ENCODE measurements around the gene TTC4.
A peak's percentile ranks its signal among the peaks of the same experiment; 100 is the strongest.
"Not testable (repeated sequence)": the region's sequence is repeated elsewhere in the genome, so short reads cannot be mapped to it uniquely, and the experiment has no call there.

TTC4 gene

DNA sequence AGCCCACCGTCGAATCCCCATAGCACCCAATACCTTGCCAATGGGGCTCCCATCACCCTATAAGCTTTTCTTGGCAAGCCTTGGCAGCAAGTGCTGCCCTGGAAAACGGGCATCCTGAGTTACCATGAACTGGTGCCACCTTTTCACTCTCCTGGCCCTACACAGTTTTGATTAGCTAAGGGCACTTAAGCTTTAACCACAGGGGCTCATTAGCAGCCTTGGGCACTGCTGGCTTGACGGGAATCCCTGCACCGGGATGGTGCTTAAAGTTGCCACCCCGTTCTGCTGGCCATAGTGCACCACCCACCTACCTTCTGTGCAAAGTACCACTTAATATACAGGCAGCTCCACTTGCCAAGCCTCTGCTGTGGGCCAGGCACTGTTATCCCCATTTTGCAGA is 34.9 kb downstream of the TTC4 start:
- no peak for DNase-seq

DNA sequence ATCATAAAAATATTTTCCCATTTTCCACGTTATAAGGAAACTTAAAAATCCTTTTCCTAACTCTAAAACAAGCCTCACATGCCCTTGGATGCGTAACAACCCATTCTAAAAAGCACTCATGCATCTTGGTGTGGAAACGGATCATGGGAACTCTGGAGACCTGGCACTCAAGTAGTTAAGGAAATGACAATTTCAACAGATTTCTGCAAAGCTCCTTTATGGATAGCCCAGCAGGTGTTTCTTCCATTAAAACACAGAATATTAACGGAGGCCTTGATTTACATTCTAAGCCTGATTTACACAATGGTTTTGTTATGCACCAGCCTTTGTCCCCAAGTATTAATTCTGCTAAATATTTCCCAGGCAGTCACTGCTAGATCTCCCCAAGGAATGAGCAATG is 35.8 kb downstream of the TTC4 start:
- DNase-seq = no peak

DNA sequence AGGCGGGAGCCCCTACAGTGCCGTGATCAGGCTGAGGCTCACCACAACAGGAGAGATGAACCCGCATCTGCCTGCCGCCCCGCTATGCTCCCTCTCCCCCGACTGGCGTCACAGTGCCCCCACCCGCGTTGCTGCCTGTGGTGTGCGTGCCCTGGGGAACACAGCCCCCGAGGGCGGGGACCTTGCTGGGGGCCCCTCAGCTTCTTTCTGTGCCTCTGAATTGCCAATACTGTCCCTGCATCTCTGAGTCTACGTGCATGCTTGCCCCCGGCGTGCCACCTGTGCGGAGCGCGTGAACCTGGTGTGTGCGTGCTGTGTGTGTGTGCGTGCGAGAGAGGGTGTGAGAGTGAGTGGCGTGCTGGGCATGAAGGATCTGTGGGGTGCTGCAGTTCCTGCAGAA is 38.4 kb downstream of the TTC4 start:
- no peak for DNase-seq

DNA sequence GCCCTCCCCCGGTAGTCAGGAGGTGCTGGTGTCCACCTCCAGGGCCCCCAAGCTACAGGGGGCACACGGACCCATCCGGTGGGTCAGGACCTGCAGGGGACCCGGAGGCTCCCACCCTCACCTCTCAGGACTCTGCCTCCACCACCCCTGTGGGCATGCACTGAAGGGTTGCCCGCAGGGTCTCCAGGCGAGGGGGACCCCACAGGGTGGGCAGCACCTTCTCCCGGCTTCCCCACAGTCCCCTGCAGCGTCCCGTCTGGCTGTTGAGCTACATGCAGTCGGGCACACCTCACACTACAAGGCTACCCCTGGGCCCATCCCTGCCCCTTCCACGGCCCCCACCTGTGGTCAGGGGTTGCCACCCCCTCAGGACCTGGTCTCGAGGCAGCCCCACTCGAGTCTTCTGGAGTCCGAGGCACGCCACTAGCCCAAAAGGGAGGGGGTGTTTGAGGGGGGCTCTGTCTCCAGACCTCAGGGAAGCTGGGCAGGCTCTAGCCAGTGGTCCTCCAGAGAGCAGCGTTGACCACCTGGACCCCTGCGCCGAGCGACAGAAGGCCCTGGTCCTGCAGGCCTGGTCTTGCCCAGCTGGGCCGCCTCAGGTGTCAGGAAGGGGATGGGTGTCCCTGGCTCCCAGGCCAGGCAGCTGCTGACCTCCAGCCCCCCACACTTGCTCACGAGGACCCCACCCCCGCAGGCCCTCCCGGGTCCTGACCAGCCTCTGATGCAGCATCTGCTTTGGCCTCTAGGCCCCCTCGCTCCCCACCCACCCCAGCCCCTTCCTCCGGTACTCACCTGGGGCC is 39.0 kb downstream of the TTC4 start:
- DNase-seq = no peak

DNA sequence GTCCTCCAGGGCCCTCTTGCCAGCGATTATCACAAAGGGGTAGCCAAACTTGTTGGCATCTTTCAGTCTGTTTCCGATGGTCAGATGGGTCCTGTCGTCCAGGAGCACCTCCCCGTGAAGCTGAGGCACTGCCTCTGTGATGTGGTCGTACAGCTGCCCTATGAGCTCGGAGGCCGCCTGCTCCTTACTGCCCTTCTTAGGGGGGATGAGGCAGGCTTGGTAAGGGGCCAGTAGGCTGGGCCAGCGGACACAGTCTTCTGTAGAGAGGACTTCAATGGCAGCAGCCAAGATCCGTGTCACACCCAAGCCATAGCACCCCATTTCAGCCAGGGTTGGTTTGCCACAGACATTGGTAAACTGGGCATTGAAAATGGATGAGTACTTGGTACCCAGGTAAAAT is 42.2 kb downstream of the TTC4 start:
- no peak for DNase-seq

DNA sequence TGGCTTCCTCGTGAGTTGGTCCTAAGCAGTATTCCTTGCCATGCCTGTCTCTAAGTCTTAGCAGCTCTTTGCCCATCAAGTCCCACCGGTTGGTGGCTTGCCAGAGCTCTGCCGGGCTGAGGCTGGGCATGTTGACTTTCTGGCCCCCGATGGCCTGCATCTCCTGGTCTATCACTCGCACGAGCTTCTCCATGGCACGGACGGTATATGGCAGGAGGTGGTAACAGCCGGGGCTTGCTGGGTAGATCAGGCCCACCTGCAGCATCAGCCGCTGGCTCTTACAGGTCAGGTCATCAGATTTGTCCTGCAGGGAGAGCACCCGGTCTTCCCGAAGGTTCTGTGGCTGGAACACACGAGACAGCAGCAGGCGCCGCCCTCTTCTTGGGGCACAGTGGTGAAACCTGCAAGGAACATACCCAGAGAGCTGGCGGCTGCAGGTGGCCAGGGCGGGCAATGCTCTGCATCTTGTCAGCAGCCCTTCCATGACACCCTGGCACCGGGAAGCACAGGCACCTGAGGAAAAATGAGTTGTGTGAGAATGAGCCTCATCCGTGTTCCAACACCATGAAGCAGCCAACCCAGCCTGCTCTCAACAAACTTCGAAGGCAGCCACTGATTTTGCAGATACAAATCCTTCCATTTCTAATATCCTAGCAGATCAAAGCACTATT is 43.2 kb downstream of the TTC4 start:
- no peak for DNase-seq

DNA sequence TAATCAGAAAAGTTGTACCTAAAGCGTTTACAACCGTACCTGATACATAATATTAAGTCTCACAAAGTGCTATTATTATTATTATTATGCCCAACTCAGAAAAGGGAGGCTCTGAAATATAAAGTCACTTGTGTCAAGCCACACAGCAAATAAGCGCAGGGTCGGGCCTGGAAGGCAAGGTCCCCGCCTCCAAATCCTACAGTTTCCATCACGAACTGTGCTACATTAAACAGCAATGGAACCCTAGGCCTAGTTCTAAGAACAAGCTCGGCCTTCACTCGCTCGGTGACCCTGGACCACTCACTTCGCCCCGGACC is 48.1 kb downstream of the TTC4 start:
- no peak for DNase-seq

DNA sequence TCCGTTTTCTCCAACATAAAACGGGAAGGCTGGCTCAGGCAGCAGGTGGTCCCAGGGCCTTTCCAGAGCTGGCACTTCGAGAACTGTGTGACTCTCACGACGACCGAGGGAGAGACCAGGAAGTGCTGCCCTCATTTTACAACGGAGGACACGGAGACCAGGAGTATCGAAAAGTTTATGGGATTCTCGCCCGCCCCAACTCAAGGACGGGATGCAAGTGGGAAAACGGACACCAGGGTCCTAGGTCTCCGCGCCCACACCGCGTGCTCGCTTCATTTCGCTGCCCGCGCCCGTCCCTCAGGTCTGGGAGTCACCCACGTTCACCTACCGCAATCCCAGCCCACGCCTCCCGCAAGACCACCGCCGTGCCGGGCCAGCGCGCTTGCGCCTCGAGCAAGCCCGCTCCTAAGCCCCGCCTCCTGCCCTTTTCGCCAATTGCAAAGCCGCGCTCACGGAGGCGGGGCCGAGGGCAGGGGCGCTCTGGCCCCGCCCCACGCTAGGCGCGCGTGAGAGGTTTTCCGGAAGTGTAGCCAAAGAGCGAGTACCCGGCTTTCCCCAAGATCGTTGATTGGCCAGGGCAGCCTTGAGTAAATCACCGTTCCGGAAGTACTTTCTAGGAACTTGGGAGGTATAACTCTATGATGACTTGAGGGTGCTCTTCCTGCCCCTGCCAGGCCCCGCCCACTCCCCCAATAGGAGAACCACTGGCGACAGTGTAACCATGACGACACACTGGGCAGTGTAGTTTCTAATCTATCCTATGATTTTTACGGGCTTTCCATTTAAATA is 48.7 kb downstream of the TTC4 start, which contains the start of gene PARS2:
Gene PARS2, minus strand, starts transcription at position 391 of the 789 bp plus-strand sequence. CDS start 5,362 bp downstream, outside the sequence.
- DNase-seq = peak; percentile 100

DNA sequence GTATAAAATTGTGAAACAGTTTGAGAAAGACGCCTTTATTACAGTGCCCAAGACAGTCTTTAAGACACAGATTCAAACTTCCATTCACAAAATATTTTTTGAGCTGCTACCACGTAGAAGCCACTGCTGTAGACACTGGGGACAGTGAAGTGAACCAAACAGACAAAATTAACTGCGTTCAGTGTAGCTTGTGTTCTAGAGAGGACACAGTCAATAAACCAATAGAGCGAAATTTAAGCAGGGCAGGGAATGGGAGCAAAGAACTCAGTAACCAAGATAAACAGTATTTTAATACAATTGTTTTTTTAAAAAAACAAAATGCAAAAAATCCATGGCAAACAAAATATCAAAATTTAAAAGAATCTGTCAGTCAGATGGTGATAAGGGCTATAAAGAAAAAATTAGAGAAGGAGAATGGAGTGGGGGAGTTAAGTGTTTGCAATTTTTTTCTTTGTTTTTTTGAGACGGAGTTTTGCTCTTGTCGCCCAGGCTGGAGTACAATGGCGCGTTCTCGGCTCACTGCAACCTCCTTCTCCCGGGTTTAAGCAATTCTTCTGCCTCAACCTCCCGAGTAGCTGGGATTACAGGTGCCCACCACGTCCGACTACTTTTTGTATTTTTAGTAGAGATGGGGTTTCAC is 49.4 kb downstream of the TTC4 start:
- DNase-seq = no peak

DNA sequence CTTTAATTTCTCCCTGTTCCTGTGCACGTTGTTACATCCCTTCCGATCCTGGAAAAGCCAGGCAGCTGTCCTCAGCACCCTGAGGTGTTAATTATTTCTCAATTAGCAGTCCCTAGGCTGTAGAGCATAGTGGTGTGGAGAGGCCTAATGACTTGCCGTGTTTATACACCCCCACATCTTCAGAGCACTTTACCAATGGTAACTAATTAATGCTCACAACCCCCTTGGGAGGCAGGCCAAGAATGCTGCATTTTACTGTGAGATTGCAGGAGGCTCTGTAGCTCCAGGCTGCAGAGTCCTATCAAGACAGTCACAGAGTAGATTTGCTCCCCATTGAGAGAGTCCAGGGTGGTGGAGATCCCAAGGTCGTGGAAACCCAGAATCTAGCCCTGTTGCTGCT is 51.1 kb downstream of the TTC4 start:
- no peak for DNase-seq

DNA sequence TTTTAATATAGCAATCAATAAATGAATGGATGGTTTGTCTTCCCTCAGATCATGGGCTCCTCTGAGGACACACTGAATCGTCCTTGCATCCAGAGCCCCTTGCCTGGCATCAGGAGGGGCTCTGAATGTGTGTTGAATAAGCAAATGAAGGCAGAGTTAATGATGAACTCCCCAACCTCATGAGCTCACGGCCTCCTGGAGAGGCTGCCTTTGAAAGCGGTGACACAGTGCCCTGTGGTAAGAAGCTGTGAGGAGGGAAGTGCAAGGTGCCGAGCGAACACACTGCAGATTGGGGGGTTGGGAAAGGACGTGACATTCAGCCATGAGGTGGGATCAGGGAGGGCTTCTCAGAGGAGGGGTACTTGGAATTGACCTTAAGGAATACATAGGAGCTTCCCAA is 51.9 kb downstream of the TTC4 start:
- DNase-seq = no peak

DNA sequence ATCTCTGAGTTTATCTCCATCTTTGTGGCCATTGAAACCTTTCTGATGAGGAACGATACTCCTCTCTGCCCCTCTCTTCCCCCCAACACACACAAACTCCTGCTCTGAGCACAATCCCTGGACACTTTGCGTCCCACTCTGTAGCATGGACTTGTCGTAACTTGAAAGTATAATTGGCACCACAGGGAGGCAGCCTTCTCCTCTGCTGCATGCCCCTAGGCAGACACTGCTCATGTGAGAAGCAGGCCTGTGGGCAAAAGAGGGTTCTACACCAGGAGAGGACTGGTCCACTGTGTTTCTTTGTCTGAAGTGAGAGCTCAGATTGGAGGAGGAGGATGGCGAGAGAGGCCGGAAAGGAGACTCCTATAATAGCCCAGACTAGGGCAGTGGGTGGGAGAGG is 52.4 kb downstream of the TTC4 start:
- DNase-seq = peak; percentile 7

DNA sequence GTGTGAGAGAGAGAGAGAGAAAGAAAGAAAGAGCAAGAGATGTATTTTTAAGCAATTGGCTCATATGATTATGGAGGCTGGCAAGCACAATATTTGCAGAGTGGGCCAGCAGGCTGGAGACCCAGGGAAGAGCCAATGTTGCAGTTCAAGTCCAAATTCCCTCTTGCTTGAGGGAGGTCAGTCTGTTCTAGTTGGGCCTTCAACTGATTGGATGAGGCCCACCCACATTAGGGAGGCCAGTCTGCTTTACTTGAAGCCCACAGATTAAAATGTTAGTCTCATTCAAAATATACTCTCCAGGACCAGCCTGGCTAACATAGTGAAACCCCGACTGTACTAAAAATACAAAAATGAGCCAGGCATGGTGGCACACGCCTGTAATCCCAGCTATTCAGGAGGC is 57.3 kb downstream of the TTC4 start:
- DNase-seq = no peak

DNA sequence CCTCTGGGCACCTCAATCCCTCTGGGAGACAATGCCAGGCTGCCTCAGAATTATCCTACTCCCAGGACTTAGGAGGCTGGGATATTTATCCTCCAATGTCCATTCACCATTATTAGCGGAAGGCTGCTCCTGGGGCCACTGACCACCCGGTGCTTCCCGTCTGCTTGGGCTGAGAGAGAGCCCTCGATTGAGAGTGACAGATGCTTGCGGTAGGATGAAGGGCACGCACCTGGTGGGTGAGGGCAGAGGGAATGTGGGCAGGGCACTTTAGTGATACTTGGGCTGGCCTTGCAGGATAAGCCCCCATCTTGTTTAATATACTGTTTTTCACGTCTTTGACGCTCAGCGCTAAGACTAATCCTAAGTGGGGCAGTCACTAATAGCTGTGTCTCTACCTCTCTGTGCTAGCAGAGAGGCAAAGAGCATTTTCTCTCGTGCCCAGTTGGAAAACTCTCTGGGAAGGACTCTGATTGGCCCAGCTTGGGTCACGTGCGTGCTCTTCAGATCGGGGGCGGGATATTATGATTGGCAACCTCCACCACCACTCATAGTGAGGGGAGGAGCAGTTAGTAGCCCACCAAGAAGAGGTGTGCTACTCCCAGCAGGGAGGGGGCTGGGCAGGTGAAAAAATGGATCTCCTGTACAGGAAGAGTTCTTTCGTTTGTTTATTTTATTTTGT is 59.3 kb downstream of the TTC4 start:
- DNase-seq = peak; percentile 25

DNA sequence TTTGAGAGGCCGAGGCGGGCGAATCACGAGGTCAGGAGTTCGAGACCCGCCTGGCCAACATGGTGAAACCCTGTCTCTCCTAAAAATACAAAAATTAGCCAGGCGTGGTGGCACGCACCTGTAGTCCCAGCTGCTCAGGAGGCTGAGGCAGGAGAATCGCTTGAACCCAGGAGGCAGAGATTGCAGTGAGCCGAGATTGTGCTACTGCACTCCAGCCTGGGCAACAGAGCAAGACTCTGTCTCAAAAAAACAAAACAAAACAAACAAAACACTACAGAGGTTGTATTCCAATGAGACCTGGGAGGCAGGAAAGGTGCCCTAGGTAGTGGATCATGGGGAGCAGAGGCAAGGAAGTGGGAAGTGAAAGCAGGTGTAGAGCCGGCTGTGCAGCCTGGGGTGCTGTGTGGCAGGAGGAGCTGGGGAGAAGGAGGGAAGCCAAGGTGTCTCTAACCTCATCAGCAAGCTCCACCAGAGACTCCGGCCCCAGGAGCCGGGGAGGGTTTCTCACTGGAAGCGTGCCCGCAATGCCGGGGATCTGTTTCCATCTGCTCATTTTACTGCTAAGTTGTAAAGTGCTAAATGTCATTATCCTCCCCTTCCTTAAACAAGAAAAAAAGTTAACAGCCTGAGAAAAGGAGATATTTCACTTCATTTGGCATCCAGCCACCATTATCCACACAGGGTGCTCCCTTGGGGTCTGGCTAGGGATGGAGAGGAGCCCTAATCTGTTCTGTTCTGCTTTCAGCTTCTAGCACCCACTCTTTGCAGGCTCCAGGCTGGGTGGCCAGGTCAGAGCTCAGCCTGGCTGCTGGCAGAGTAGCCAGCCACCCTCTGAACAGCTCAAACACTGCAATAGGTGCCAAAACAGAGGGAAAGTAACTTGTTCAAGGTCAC is 60.4 kb downstream of the TTC4 start:
- DNase-seq = not testable (repeated sequence)

DNA sequence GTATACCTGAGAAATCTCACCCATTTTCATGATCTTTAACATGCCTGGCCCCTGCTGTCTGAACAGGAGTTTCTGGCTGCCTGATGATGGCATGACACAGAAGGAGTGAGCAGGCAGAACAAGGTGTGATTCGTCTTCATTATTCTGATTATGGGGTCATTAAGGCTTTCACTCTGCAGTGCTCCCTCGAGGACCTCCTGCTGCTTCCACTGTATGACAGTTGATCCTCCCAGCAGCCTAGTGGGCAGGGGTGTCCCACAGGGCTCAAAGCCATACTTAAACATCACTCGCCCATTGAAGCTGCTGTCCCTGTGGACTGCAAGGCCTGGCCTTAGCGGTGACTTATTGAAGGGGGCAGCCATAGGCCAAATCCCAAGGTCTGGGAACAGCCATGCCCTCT is 61.4 kb downstream of the TTC4 start:
- DNase-seq = no peak

DNA sequence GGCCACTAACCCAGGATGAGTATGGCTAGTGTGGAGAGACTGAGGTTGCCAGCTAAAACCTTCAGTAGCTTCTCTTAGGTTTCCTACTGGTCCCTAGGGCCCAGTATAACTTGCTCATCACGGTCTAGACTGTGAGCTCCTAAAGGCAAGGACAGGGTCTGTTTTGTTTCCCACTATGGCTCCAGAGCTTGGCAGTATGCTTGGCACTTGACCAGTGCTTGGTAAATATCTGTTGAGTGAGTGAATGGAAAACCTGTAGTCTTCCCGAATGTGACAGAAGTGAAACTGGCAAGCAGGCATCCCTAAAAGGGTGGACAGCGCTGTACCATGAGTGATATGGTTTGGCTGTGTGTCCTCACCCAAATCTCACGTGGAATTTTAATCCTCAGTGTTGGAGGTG is 61.8 kb downstream of the TTC4 start:
- DNase-seq = no peak

DNA sequence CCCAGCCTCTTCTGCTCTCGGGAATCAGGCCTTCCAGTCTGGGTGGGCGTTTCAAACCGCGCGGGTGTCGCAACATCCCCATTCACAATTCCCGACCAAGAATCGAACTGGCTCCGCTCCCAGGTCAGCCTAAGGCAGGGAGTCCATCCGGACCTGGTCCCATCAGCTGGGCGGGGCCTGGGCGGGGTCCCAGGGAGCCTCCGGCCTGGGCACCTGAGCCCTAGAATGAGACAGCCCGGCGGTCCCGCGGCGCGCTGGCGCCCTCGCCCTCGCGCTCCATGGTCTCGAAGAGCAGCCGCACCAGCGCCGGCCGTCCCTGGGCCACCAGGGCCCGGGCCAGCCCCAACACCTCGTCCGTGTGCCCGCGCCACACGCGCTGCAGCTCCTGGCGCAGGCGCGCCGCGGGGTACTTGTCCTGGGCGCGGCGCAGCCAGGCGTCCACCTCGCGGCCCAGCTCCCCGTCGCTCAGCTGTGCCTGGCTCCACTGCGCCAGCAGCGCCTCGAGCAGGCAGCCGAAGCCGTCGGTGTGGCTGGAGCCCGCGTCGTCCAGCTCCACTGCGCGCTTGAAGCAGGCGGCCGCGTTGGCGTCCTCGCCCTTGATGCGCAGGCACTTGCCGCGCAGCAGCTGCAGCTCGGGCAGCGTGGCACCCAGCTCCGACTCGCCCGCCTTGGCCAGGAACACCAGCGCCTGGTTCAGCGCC is 65.5 kb downstream of the TTC4 start:
- DNase-seq = no peak

DNA sequence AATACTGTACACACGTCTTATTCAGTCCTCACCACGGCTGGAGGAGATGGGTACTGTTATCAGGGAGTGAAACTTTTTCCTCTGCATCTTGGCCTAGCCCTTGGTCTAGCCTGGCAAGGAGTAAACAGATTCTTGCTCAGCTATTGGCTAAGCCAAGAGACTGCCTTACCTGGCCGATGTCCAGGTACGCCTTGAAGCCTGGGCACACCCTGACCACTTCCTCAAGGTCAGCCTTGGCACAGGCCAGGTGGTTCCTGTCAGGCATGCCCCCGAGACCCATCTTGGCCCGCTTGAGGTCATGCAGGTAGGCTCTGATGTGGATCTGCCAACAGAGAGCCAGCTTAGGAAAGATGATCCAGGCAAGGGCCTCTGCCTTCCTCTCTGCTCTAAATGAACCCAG is 66.5 kb downstream of the TTC4 start:
- no peak for DNase-seq

DNA sequence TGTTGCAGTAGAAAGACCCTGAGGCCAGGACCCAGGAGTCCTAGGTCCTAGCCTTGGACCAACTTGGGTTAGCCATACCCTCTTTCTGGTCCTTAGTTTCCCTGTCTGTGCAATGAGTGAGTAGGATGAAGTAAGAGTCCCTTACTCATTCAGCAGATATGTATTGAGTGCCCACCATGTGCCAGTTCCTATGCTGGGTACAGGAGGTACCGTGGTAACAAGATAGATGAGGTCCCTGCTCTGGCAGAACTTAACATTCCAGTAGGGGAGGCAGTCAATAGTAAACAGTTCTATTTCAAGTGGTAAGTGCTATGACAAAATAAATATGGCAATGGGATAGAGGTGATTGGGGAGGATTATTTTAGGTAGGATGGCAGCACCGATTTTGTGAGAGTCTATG is 66.9 kb downstream of the TTC4 start:
- DNase-seq = no peak

DNA sequence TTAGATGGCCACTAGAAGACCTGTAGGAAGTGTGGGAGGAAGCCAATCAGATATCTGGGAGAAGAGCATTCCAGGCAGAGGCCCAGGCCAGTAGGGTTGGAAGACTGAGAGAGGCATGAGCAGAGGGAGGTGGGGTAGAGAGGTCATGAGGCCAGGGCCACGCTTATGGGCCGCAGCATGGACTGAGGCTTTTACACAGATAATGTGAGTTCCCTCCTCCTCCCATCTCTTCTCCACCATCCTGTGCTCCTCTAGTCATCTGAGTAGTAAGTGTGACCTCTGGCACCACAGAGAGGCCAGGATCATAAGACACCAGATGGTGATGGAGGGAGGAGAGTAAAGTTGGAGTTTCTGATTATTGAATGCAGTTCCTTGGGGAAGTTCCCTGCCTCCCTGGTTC is 68.4 kb downstream of the TTC4 start:
- DNase-seq = no peak

All from fibroblast of skin of scalp (primary cell).